Suppressor macrophage treated with lipopolysaccharide for 1 hour (primary cell): ENCODE data around the gene RPL19.

Experiments
- DNase-seq, 3 donors: peaks; one replicate each; pipeline ENCODE4 v3.0.0-alpha.2; 2020 to 2022

The RPL19 gene

GRCh38 chr17:39225959-39226683, 26.0 kb downstream of the RPL19 start:
- DNase-seq = peak; percentile 48 to 71 (median 49)

GRCh38 chr17:39227364-39227919, 27.4 kb downstream of the RPL19 start:
- DNase-seq = peak in 1 of 3 donors; percentile 21

- peak in 1 of 3 donors; percentile 42 for DNase-seq
Measured at GRCh38 chr17:39229274-39229913, 29.3 kb downstream of the RPL19 start.

- DNase-seq = no peak
Measured at GRCh38 chr17:39230361-39230760, 30.3 kb downstream of the RPL19 start.

- DNase-seq = peak in 2 of 3 donors; percentile 43 to 55
Measured at GRCh38 chr17:39231091-39231561, 31.0 kb downstream of the RPL19 start.

GRCh38 chr17:39231591-39232551, 31.8 kb downstream of the RPL19 start:
- DNase-seq = peak; percentile 58 to 80 (median 66)

GRCh38 chr17:39235555-39236449, 35.7 kb downstream of the RPL19 start:
- peak; percentile 51 to 55 (median 53) for DNase-seq

GRCh38 chr17:39236450-39236927, 36.4 kb downstream of the RPL19 start:
- no peak for DNase-seq

- no peak for DNase-seq
Measured at GRCh38 chr17:39236981-39237441, 36.9 kb downstream of the RPL19 start.

- no peak for DNase-seq
Measured at GRCh38 chr17:39237586-39237985, 37.5 kb downstream of the RPL19 start.

- peak; percentile 55 to 68 (median 58) for DNase-seq
Measured at GRCh38 chr17:39238311-39238972, 38.4 kb downstream of the RPL19 start.

- peak in 2 of 3 donors; percentile 18 to 44 for DNase-seq
Measured at GRCh38 chr17:39239640-39240314, 39.7 kb downstream of the RPL19 start.

- no peak for DNase-seq
Measured at GRCh38 chr17:39240631-39241030, 40.5 kb downstream of the RPL19 start.

- peak in 1 of 3 donors; percentile 10 for DNase-seq
Measured at GRCh38 chr17:39243155-39243554, 43.1 kb downstream of the RPL19 start.

- DNase-seq = peak in 1 of 3 donors; percentile 10
Measured at GRCh38 chr17:39244016-39244599, 44.0 kb downstream of the RPL19 start.

- peak; percentile 82 to 92 (median 88) for DNase-seq
Measured at GRCh38 chr17:39244600-39245570, 44.8 kb downstream of the RPL19 start.

GRCh38 chr17:39246274-39246673, 46.2 kb downstream of the RPL19 start:
- peak in 1 of 3 donors; percentile 16 for DNase-seq

GRCh38 chr17:39250076-39250475, 50.0 kb downstream of the RPL19 start:
- peak in 1 of 3 donors; percentile 5 for DNase-seq
